Renal pelvis (tissue), 4 donors: ENCODE measurements around the gene CPTP. TPM values are rescaled to one million over a fixed set of nuclear protein-coding genes. Genes with fewer than 3 reads are reported as not detected.
A peak's percentile ranks its signal among the peaks of the same experiment; 100 is the strongest.

Source experiments
- DNase-seq: peaks from one replicate; pipeline ENCODE4 v3.0.0-alpha.2; 2013
- polyA plus RNA-seq, 3 donors: library from polyadenylated mRNA; unstranded; fragments of 120-200 nt; gene quantifications; one replicate each; pipeline ENCODE4 v1.2.1, GENCODE V29; 2013; ENCODE audit not compliant: insufficient read length in 3 of 3

Gene CPTP
- polyA plus RNA-seq, 3 donors, result 15.2 to 21.4 (median 19.0) TPM

GRCh38 chr1:1304331-1305299 lies 20.0 kb upstream of the CPTP start:
- peak; percentile 74 for DNase-seq

GRCh38 chr1:1305300-1306069 lies 19.1 kb upstream of the CPTP start:
- no peak for DNase-seq

GRCh38 chr1:1306070-1306660 lies 18.4 kb upstream of the CPTP start:
- DNase-seq, result no peak

DNA sequence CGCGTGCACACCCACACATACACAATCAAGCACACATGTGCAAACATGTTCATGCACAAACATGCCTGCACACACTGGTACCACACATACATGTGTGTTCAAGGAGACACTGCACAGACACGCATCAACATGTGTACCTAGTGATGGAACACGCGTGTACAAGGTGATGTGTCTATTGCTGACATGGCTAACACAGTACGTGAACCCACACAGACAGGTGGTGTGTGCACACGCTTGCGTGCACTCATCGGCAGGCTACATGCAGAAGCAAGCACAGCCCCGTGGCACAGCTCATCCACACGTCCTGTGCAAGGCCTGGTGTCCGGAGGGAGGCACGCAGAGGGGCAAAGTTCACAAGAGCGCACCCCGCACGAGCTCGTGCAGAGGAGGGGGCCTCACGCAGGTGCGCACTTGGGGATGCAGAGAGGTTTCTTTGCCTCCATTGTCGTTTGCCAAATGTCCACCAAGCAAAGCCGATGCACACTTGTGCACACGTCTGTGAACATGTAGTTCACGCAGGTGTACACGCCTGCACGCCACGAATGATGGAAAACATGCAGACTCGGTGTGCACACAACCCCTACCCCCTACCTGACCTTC lies 17.8 kb upstream of the CPTP start:
- DNase-seq, result no peak

GRCh38 chr1:1307261-1307922 lies 17.2 kb upstream of the CPTP start:
- no peak for DNase-seq

DNA sequence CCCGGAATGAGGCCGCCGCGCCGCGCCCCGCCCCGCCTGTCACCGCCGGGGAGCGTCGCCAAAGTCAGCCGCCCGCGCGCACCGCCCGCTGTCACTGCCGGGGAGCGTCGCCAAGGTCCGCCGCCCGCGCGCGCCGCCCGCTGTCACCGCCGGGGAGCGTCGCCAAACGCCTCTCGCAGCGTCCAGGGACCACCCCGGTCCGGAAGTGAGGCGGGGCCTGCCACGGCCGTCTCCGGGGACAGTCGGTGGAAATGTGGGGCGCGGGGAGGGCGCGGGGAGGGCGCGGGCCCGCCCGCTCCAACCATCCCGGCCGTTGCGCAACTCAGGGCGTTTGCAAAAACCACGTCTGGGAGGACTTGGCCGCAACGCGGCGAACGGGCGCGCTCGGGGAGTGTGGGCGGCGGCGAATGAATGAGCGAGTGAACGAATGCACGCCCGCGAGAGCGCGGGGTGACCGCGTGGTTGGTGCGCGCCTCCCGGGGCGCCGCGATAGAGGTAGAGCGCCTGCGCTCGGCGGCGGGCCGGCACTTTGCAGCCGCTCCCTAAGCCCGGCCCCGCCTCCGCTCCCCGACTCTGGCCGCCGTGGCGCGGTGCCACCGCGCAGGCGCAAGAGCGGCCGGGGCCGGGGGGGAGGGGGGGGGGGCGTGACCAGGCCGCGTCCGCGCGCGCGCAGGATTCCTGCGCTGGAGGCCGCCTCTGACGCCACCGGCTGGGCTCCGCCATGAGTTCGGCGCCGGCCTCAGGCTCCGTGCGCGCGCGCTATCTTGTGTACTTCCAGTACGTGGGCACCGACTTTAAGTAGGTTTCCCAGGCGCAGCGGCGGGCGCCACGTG lies 16.5 kb upstream of the CPTP start, which contains the start of the genes ACAP3 and PUSL1:
ACAP3 (minus strand) TSS at position 8 of the 833 bp plus-strand sequence. CDS start 115 bp downstream, outside the sequence.
PUSL1 (plus strand) TSS at position 675 of the 833 bp plus-strand sequence; CDS start at position 722, 47 bp downstream.
- peak; percentile 89 for DNase-seq

GRCh38 chr1:1308756-1309250 lies 15.8 kb upstream of the CPTP start:
- no peak for DNase-seq

DNA sequence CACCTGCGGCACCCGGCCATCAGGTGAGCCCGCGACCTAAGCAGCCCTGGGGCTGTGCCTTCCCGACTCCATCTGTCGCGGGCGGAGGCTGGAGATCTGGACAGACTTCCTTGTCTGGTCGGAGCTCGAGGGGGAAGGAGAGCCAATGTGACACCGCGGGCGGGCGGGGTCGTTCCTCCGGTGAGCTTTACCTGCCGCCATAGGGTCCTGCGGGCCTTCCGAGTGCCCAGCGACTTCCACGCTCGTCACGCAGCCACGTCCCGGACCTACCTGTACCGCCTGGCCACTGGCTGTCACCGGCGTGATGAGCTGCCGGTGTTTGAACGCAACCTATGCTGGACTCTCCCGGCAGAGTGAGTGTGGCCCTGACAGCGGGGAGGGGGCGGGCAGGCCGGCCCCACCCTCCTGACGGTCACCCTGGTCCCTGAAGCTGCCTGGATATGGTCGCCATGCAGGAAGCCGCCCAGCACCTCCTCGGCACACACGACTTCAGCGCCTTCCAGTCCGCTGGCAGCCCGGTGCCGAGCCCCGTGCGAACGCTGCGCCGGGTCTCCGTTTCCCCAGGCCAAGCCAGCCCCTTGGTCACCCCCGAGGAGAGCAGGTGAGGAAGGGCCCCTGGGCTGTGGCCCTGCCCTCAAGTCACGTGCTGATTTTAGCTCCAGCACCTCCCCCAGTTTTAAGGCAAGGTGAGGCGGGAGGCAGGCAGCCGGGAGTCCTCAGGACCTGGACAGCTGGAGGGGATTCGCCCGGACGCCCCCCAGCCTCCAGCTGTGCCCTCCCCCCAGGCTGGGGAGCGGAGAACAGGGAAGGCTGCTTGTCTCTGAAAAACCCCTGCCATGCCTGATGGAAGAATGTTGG lies 15.1 kb upstream of the CPTP start:
- DNase-seq, result no peak

DNA sequence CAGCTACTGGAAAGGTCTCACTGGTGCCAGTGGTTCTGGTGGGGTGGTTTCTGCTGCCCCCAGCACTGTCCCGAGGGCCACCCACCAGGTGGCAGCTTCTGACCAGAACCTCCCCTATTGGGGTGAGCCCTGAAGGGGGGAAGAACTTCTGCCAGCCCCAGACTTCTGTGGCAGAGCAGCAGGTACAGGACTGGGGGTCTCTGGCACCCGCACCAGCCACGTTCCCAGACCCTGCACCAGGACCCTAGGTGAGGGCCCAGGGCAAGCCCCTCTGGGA lies 14.6 kb upstream of the CPTP start:
- DNase-seq, result no peak

DNA sequence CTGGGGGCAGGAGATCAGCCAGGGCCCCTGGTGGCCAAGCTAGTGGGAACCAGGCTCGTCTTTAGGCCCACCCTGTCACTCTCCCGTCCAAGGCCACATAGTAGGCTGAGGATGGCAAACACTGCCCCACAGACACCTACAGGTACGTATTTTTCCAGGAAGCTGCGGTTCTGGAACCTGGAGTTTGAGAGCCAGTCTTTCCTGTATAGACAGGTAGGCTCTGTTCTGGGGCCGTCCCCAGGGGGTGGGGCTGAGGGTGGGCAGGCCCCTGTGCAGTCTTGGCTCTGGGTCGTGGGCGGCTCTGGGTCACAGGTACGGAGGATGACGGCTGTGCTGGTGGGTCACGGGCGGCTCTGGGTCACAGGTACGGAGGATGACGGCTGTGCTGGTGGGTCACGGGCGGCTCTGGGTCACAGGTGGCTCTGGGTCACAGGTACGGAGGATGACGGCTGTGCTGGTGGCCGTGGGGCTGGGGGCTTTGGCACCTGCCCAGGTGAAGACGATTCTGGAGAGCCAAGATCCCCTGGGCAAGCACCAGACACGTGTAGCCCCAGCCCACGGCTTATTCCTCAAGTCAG lies 14.0 kb upstream of the CPTP start:
- DNase-seq, result no peak

DNA sequence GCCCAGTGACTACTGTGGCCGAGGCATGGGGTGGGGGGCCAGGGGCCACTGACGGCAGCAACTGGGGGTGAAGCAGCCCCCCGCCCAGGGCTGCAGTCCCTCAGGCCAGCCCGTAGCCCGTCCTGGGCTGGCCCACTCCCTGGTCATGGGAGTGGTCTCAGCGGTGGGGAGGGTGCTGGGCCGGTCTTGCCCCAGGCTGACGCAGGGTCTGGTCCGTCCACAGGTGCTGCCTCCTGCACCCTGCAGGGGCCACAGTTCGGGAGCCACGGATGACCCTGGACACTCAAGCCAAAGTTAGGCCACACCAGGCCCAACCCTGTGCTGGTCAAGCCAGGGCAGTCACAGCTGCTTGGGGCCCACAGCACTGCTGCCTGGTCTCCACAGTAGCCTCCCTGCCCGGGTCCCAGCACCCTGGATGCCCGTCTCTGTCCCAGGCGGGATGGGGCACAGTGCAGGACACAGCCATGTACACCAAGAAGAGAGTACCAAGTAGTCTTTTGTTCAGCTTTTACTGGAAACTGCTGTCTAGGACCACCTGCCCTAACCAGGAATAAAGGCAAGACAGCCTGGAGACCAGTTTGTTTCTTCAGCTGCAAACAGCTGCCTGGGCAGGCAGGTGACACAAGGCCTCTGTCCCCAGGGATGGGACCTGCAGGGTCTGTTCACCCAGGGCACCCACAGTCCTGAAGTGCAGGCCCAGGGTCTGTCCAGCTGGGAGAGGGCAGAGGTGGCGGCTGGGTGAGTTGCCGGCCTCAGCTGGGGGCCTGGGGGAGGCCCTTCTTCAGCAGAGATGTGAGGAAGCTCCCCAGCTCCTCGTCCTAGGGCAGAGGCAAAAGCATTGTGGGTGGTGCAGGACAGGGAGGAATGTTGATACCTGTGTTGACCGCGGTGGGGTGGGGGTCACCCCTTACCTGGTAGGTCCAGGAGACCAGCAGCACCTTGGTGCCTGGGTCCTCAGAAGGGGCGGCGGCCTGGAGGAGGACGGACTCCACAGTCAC lies 13.2 kb upstream of the CPTP start:
- DNase-seq, result no peak

GRCh38 chr1:1312450-1313314 lies 11.9 kb upstream of the CPTP start:
- no peak for DNase-seq

- no peak for DNase-seq
Observed at GRCh38 chr1:1313500-1314236, 10.9 kb upstream of the CPTP start.

- DNase-seq, result no peak
Observed at GRCh38 chr1:1314237-1314586, 10.4 kb upstream of the CPTP start.

GRCh38 chr1:1314678-1315335 lies 9.8 kb upstream of the CPTP start:
- no peak for DNase-seq
